Liver (tissue), 9 donors: ENCODE data around the gene CFP. TPM values are rescaled to one million over a fixed set of nuclear protein-coding genes. Genes with fewer than 3 reads are reported as not detected.

Experiments used
- DNase-seq: peaks from one replicate; pipeline ENCODE4 v3.0.0-alpha.2; 2017; ENCODE audit warnings: low spot score
- H3K27ac ChIP-seq, 2 donors: one replicate each; pipeline ENCODE4 v1.7.0; 2013; ENCODE audit warnings: inconsistent platforms in 2 of 2, low read length in 2 of 2, control low read depth in 1 of 2, low read depth in 1 of 2, mild to moderate bottlenecking in 1 of 2
- H3K27me3 ChIP-seq, 4 donors: one replicate each; pipeline versions ENCODE4 v1.6.1 to v1.7.0; 2013; ENCODE audit warnings: low read length in 3 of 4, inconsistent platforms in 1 of 4, mild to moderate bottlenecking in 1 of 4, moderate library complexity in 1 of 4; ENCODE audit not compliant: control insufficient read depth in 4 of 4, insufficient read depth in 4 of 4
- H3K36me3 ChIP-seq, 4 donors: one replicate each; pipeline versions ENCODE4 v1.6.1 to v1.7.0; 2013; ENCODE audit warnings: low read length in 3 of 4, mild to moderate bottlenecking in 3 of 4, low read depth in 1 of 4, moderate library complexity in 1 of 4; ENCODE audit not compliant: control insufficient read depth in 4 of 4, insufficient read depth in 3 of 4
- H3K4me1 ChIP-seq, 4 donors: one replicate each; pipeline versions ENCODE4 v1.6.1 to v1.7.0; 2013; ENCODE audit warnings: low read length in 3 of 4, mild to moderate bottlenecking in 3 of 4, moderate library complexity in 1 of 4; ENCODE audit not compliant: control insufficient read depth in 4 of 4, insufficient read depth in 4 of 4
- H3K4me3 ChIP-seq, 3 donors: one replicate each; pipeline versions ENCODE4 v1.6.1 to v1.7.0; 2013; ENCODE audit warnings: low read length in 3 of 3, control low read depth in 1 of 3, low read depth in 1 of 3, mild to moderate bottlenecking in 1 of 3
- H3K9ac ChIP-seq, 2 donors: one replicate each; pipeline ENCODE4 v1.7.0; 2013; ENCODE audit warnings: low read length in 2 of 2, mild to moderate bottlenecking in 2 of 2, moderate library complexity in 2 of 2, control low read depth in 1 of 2, low read depth in 1 of 2
- H3K9me3 ChIP-seq, 4 donors: one replicate each; pipeline versions ENCODE4 v1.6.1 to v1.7.0; 2013; ENCODE audit warnings: low read length in 3 of 4; ENCODE audit not compliant: control insufficient read depth in 4 of 4
- ATF3 ChIP-seq: IDR thresholded peaks from 2 replicates; pipeline ENCODE4 v1.6.1; 2016; ENCODE audit warnings: antibody characterized with exemption
- CTCF ChIP-seq: fragments of 150-350 bp; IDR thresholded peaks from 2 replicates; pipeline ENCODE4 v1.5.1; 2017; ENCODE audit warnings: improper control_type of control experiment, low read depth, low read length; ENCODE audit not compliant: missing input control
- EGR1 ChIP-seq, 2 donors: IDR thresholded peaks; 2 replicates each; pipeline ENCODE4 v1.6.1; 2016 to 2018; ENCODE audit warnings: antibody characterized with exemption in 2 of 2, low read depth in 2 of 2
- FOXA1 ChIP-seq: IDR thresholded peaks from 2 replicates; pipeline ENCODE4 v1.6.1; 2016; ENCODE audit warnings: antibody characterized with exemption
- GABPA ChIP-seq, 2 donors: IDR thresholded peaks in 1 of 2; conservative IDR thresholded peaks in 1 of 2; 2 replicates each; pipeline ENCODE4 v1.6.1; 2016; ENCODE audit warnings: antibody characterized with exemption in 2 of 2, mild to moderate bottlenecking in 1 of 2, moderate library complexity in 1 of 2
- HNF4A ChIP-seq, 2 donors: conservative IDR thresholded peaks; 2 replicates each; pipeline ENCODE4 v1.6.1; 2016; ENCODE audit warnings: antibody characterized with exemption in 2 of 2, mild to moderate bottlenecking in 2 of 2
- HNF4G ChIP-seq: IDR thresholded peaks from 2 replicates; pipeline ENCODE4 v1.6.1; 2016; ENCODE audit warnings: antibody characterized with exemption
- JUND ChIP-seq, 2 donors: IDR thresholded peaks; 2 replicates each; pipeline ENCODE4 v1.6.1; 2016; ENCODE audit warnings: antibody characterized with exemption in 2 of 2
- MAX ChIP-seq: IDR thresholded peaks from 2 replicates; pipeline ENCODE4 v1.6.1; 2016; ENCODE audit warnings: antibody characterized with exemption
- NR2F2 ChIP-seq: IDR thresholded peaks from 2 replicates; pipeline ENCODE4 v1.6.1; 2016; ENCODE audit warnings: antibody characterized with exemption
- RAD21 ChIP-seq, 2 donors: IDR thresholded peaks; 2 replicates each; pipeline ENCODE4 v1.6.1; 2016; ENCODE audit warnings: antibody characterized with exemption in 2 of 2, mild to moderate bottlenecking in 2 of 2
- REST ChIP-seq: IDR thresholded peaks from 2 replicates; pipeline ENCODE4 v1.6.1; 2016; ENCODE audit warnings: antibody characterized with exemption, mild to moderate bottlenecking
- RXRA ChIP-seq, 2 donors: IDR thresholded peaks; 2 replicates each; pipeline ENCODE4 v1.6.1; 2017 to 2018; ENCODE audit warnings: antibody characterized with exemption in 2 of 2, mild to moderate bottlenecking in 1 of 2
- SP1 ChIP-seq: IDR thresholded peaks from 2 replicates; pipeline ENCODE4 v1.6.1; 2018; ENCODE audit warnings: antibody characterized with exemption, mild to moderate bottlenecking
- TAF1 ChIP-seq: conservative IDR thresholded peaks from 2 replicates; pipeline ENCODE4 v1.6.1; 2016; ENCODE audit warnings: antibody characterized with exemption, mild to moderate bottlenecking
- YY1 ChIP-seq: IDR thresholded peaks from 2 replicates; pipeline ENCODE4 v1.6.1; 2016; ENCODE audit warnings: antibody characterized with exemption, mild to moderate bottlenecking
- ZBTB33 ChIP-seq: IDR thresholded peaks from 2 replicates; pipeline ENCODE4 v1.6.1; 2016; ENCODE audit warnings: antibody characterized with exemption
- WGBS: extraction: QIAGEN DNeasy Blood & Tissue Kit; methylation state at CpG from one replicate; pipeline ENCODE4 v1.1.7; 2013; 5-methylcytosine and 5-hydroxymethylcytosine counted together
- polyA plus RNA-seq, 2 donors: library from polyadenylated mRNA; stranded (reverse) in 1 of 2; unstranded in 1 of 2; fragments of 200-250 nt in 1 of 2; fragments of >200 nt in 1 of 2; fragmentation: Nextera tagmentation in 1 of 2; extraction: Ambion mirVana in 1 of 2; gene quantifications; one replicate each; pipeline versions ENCODE4 v1.2.1 to v1.2.3, GENCODE V29; 2013 to 2015
- total RNA-seq, 2 donors: library from RNA; depleted of rRNA; stranded (reverse); fragments of >200 nt; gene quantifications; one replicate each; pipeline ENCODE4 v1.2.3, GENCODE V29; 2014
- donor health status: healthy.
- donor health status: healthy.
- donor health status: healthy.
- donor health status: healthy.
- donor health status: healthy.

The CFP gene
- total and polyA plus RNA-seq, 4 donors = 10.0 to 26.0 (median 16.6) TPM

GRCh38 chrX:47597222-47597621, 32.5 kb downstream of the CFP start:
- no peaks in the 10 kb centered on the region for H3K36me3 ChIP-seq
- 96% methylated on average over 3 of the region's 3 CpGs for WGBS

More at GRCh38 chrX:47597222-47597621, 32.5 kb downstream of the CFP start:
- H3K4me1 ChIP-seq = no peaks in the 10 kb centered on the region
- no peak for DNase-seq
- H3K9me3 ChIP-seq = peaks cover 0 to 3% (median 1%) of the 10 kb centered on the region in 4 donors
- H3K4me3 ChIP-seq = no peak overlapping the region
- H3K27me3 ChIP-seq = peaks cover 0 to 3% (median 0%) of the 10 kb centered on the region in 4 donors
- H3K27ac ChIP-seq = no peak overlapping the region
- TF ChIP-seq CTCF = no peak
- TF ChIP-seq NR2F2 = no peak
- no peak for TF ChIP-seq YY1
- no peak for TF ChIP-seq ZBTB33
- TF ChIP-seq REST = no peak
- TF ChIP-seq RAD21 (IDR thresholded peaks at IDR 0.05) = no peak
- no peak for TF ChIP-seq ATF3
- no peak for TF ChIP-seq JUND (IDR thresholded peaks at IDR 0.05)
- TF ChIP-seq TAF1 = no peak
- no peak for TF ChIP-seq EGR1 (IDR thresholded peaks at IDR 0.05; ENCODE audit: low read depth in 2 of 2)
- TF ChIP-seq FOXA1 = no peak
- no peak for TF ChIP-seq MAX
- TF ChIP-seq SP1 = no peak
- no peak for TF ChIP-seq HNF4A (conservative IDR thresholded peaks at IDR 0.05)
- no peak for TF ChIP-seq GABPA (IDR thresholded peaks at IDR 0.05 in 1 of 2, conservative IDR thresholded peaks at IDR 0.05 in 1 of 2)
- TF ChIP-seq HNF4G = no peak
- TF ChIP-seq RXRA (IDR thresholded peaks at IDR 0.05) = no peak
- no peak overlapping the region for H3K9ac ChIP-seq
